ENCODE data around the gene HOXD1.

- TF ChIP-seq, protein P1, sequence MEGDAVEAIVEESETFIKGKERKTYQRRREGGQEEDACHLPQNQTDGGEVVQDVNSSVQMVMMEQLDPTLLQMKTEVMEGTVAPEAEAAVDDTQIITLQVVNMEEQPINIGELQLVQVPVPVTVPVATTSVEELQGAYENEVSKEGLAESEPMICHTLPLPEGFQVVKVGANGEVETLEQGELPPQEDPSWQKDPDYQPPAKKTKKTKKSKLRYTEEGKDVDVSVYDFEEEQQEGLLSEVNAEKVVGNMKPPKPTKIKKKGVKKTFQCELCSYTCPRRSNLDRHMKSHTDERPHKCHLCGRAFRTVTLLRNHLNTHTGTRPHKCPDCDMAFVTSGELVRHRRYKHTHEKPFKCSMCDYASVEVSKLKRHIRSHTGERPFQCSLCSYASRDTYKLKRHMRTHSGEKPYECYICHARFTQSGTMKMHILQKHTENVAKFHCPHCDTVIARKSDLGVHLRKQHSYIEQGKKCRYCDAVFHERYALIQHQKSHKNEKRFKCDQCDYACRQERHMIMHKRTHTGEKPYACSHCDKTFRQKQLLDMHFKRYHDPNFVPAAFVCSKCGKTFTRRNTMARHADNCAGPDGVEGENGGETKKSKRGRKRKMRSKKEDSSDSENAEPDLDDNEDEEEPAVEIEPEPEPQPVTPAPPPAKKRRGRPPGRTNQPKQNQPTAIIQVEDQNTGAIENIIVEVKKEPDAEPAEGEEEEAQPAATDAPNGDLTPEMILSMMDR (conservative IDR thresholded peaks at IDR 0.05; ENCODE audit: low read length) = no peak
- no peak for TF ChIP-seq EZH2phosphoT487 (IDR thresholded peaks at IDR 0.05; ENCODE audit: borderline replicate concordance, low read depth, low read length)
These were observed 41.2 kb upstream of the HOXD1 start for GRCh38 chr2:176147210-176147799.
